ENCODE data around the gene MYH13. TPM values are rescaled to one million over a fixed set of nuclear protein-coding genes. Genes with fewer than 3 reads are reported as not detected.

The MYH13 gene
- total RNA-seq, 1 experiment from 2014 or later, result not detected

- no TSS peak for BruUV-seq (replicated peaks)
- ChIA-PET CTCF (no interaction called here), POLR2A (ENCODE audit: low non-redundant PET) (no interaction called here)
- no peaks in the 10 kb centered on the region for H3K4me1 ChIP-seq (ENCODE audit: insufficient read depth, low read length, poor library complexity, severe bottlenecking)
- H3K27ac ChIP-seq (ENCODE audit: low read depth, low read length, poor library complexity, severe bottlenecking), result no peak overlapping the region
- TF ChIP-seq EZH2 (IDR thresholded peaks at IDR 0.05; ENCODE audit: borderline replicate concordance, low read depth, low read length, poor library complexity, severe bottlenecking) (no peak), CTCF (conservative IDR thresholded peaks at IDR 0.05; ENCODE audit: low read depth, low read length) (no peak)
- no peaks in the 10 kb centered on the region for H3K9me3 ChIP-seq (ENCODE audit: low read depth, low read length, poor library complexity, severe bottlenecking)
- H3K4me3 ChIP-seq (ENCODE audit: low read depth, low read length, poor library complexity, severe bottlenecking), result no peak overlapping the region
- no peaks in the 10 kb centered on the region for H3K27me3 ChIP-seq (replicated peaks; ENCODE audit: insufficient read depth, low read depth, low read length, poor library complexity)
- intact Hi-C loops (cut with micrococcal nuclease; ENCODE audit: unreplicated experiment), result no loop called here
- H3K36me3 ChIP-seq (ENCODE audit: insufficient read depth, low read length, poor library complexity, severe bottlenecking), result no peaks in the 10 kb centered on the region
- DNase-seq (ENCODE audit: low spot score), result no peak
Observed at GRCh38 chr17:10262451-10262850, 110.4 kb downstream of the MYH13 start.

- Histone ChIP-seq H3K27ac (ENCODE audit: low read depth, low read length, poor library complexity, severe bottlenecking) (no peak overlapping the region), H3K9me3 (ENCODE audit: low read depth, low read length, poor library complexity, severe bottlenecking) (no peaks in the 10 kb centered on the region), H3K36me3 (ENCODE audit: insufficient read depth, low read length, poor library complexity, severe bottlenecking) (no peaks in the 10 kb centered on the region), H3K4me3 (ENCODE audit: low read depth, low read length, poor library complexity, severe bottlenecking) (no peak overlapping the region), H3K4me1 (ENCODE audit: insufficient read depth, low read length, poor library complexity, severe bottlenecking) (no peaks in the 10 kb centered on the region), H3K27me3 (replicated peaks; ENCODE audit: insufficient read depth, low read depth, low read length, poor library complexity) (no peaks in the 10 kb centered on the region)
- DNase-seq (ENCODE audit: low spot score), result no peak
- no peak for TF ChIP-seq EZH2 (IDR thresholded peaks at IDR 0.05; ENCODE audit: borderline replicate concordance, low read depth, low read length, poor library complexity, severe bottlenecking)
- no peak for TF ChIP-seq CTCF (conservative IDR thresholded peaks at IDR 0.05; ENCODE audit: low read depth, low read length)
- no TSS peak for BruUV-seq (replicated peaks)
- POLR2A ChIA-PET (ENCODE audit: low non-redundant PET), result no interaction called here
- CTCF ChIA-PET, result no interaction called here
- intact Hi-C loops (cut with micrococcal nuclease; ENCODE audit: unreplicated experiment), result no loop called here
Observed at GRCh38 chr17:10261098-10261497, 111.7 kb downstream of the MYH13 start.

- Histone ChIP-seq H3K4me3 (ENCODE audit: low read depth, low read length, poor library complexity, severe bottlenecking) (no peak overlapping the region), H3K27me3 (replicated peaks; ENCODE audit: insufficient read depth, low read depth, low read length, poor library complexity) (no peaks in the 10 kb centered on the region), H3K9me3 (ENCODE audit: low read depth, low read length, poor library complexity, severe bottlenecking) (no peaks in the 10 kb centered on the region), H3K4me1 (ENCODE audit: insufficient read depth, low read length, poor library complexity, severe bottlenecking) (no peaks in the 10 kb centered on the region), H3K27ac (ENCODE audit: low read depth, low read length, poor library complexity, severe bottlenecking) (no peak overlapping the region), H3K36me3 (ENCODE audit: insufficient read depth, low read length, poor library complexity, severe bottlenecking) (no peaks in the 10 kb centered on the region)
- BruUV-seq (replicated peaks), result no TSS peak
- TF ChIP-seq CTCF (conservative IDR thresholded peaks at IDR 0.05; ENCODE audit: low read depth, low read length) (no peak), EZH2 (IDR thresholded peaks at IDR 0.05; ENCODE audit: borderline replicate concordance, low read depth, low read length, poor library complexity, severe bottlenecking) (no peak)
- ChIA-PET CTCF (no interaction called here), POLR2A (ENCODE audit: low non-redundant PET) (no interaction called here)
- intact Hi-C loops (cut with micrococcal nuclease; ENCODE audit: unreplicated experiment), result no loop called here
- DNase-seq (ENCODE audit: low spot score), result no peak
Observed at GRCh38 chr17:10251212-10251948, 121.4 kb downstream of the MYH13 start.

Other genes starting within 250 kb of the MYH13 start
- gene GAS7, start 174.4 kb downstream of the MYH13 start, total RNA-seq (2021), result 2.3 and 2.8 TPM in 2 replicates
- gene MYH8, start 48.9 kb upstream of the MYH13 start, total RNA-seq (2021), result 0.11 TPM in 1 of 2 replicates, not detected in the other
- 0.15 and 0.59 TPM in 2 replicates for gene MYH4, start 96.6 kb upstream of the MYH13 start, total RNA-seq (2021)
- 0.39 and 0.46 TPM in 2 replicates for gene MYH1, start 145.5 kb upstream of the MYH13 start, total RNA-seq (2021)
- 0.54 and 1.9 TPM in 2 replicates for gene MYH2, start 176.7 kb upstream of the MYH13 start, total RNA-seq (2021)

All from A673 (cell line).